GM12878 (cell line): ENCODE results near the gene BRINP2. TPM values are rescaled to one million over a fixed set of nuclear protein-coding genes. Genes with fewer than 3 reads are reported as not detected.

Source experiments
- ATAC-seq: fragments of 200-7000 bp; cut with Tn5 transposase; 3 replicates; pipeline ENCODE4 v1.9.1; 2020; ENCODE audit warnings: mild to moderate bottlenecking, moderate library complexity
- BruUV-seq: library from RNA; stranded (reverse); fragments of 400-500 nt; replicated peaks from 2 replicates; lab custom pipeline; 2021; lab: Mats Ljungman, UMichigan
- CTCF ChIA-PET: fragments of 300-600 bp; sonication (Branson Sonifier 250); formaldehyde crosslinking; extraction: SDS; loops from one replicate; lab custom pipeline; 2021; ENCODE audit warnings: inconsistent platforms; lab: Yijun Ruan, JAX
- POLR2A ChIA-PET: fragments of 350-600 bp; formaldehyde crosslinking; extraction: SDS; loops from one replicate; lab custom pipeline; 2021; ENCODE audit warnings: inconsistent platforms; lab: Charles Lee
- RAD21 ChIA-PET: fragments of 300-600 bp; sonication (Branson Sonifier 250); formaldehyde crosslinking; loops from one replicate; lab custom pipeline; 2023; ENCODE audit warnings: antibody characterized with exemption; ENCODE audit not compliant: unreplicated experiment; lab: Charles Lee
- SMC1A ChIA-PET: fragments of 300-600 bp; sonication (Branson Sonifier 250); formaldehyde crosslinking; loops from one replicate; lab custom pipeline; 2023; ENCODE audit not compliant: unreplicated experiment, uncharacterized antibody; lab: Charles Lee
- DNase-seq: peaks from one replicate; pipeline ENCODE4 v3.0.0-alpha.2; 2011; ENCODE audit warnings: low read depth, low spot score
- FAIRE-seq: peaks from 3 replicates; lab custom pipeline; 2011; peaks lifted over from hg19 to GRCh38; lab: Jason Lieb, UNC
- H2AFZ ChIP-seq: 2 replicates; pipeline ENCODE4 v1.6.0; 2011; ENCODE audit warnings: low read depth, low read length, control low read depth; ENCODE audit not compliant: control insufficient read depth
- H3K27ac ChIP-seq: 2 replicates; pipeline ENCODE4 v1.5.1; 2011; ENCODE audit warnings: control low read depth; ENCODE audit not compliant: control insufficient read depth, insufficient read depth
- H3K27me3 ChIP-seq, 2 experiments: replicated peaks in 1 of 2; 2 replicates each; pipeline versions ENCODE4 v1.6.0 to v1.6.1; 2011; ENCODE audit warnings: low read length in 1 of 2; ENCODE audit not compliant: control insufficient read depth in 2 of 2, insufficient read depth in 2 of 2
- H3K36me3 ChIP-seq, 2 experiments: 2 replicates each; pipeline ENCODE4 v1.5.1; 2011; ENCODE audit warnings: low read length in 1 of 2; ENCODE audit not compliant: control insufficient read depth in 2 of 2, insufficient read depth in 2 of 2
- H3K4me1 ChIP-seq: 2 replicates; pipeline ENCODE4 v1.6.1; 2011; ENCODE audit warnings: mild to moderate bottlenecking, low read length, moderate library complexity, mixed read lengths; ENCODE audit not compliant: control insufficient read depth, insufficient read depth
- H3K4me2 ChIP-seq: 2 replicates; pipeline ENCODE4 v1.6.0; 2011; ENCODE audit warnings: control low read depth; ENCODE audit not compliant: control insufficient read depth, insufficient read depth
- H3K4me3 ChIP-seq: fragments of 200-600 bp; sonication (generic); 2 replicates; pipeline ENCODE4 v1.5.1; 2016
- H3K79me2 ChIP-seq: 2 replicates; pipeline ENCODE4 v1.6.0; 2011; ENCODE audit warnings: low read length; ENCODE audit not compliant: control insufficient read depth, insufficient read depth
- H3K9ac ChIP-seq: 2 replicates; pipeline ENCODE4 v1.8.0; 2011; ENCODE audit warnings: low read length, control low read depth, mixed read lengths; ENCODE audit not compliant: control insufficient read depth, insufficient read depth
- H3K9me3 ChIP-seq: replicated peaks from 3 replicates; pipeline ENCODE4 v1.5.1; 2011; ENCODE audit warnings: mild to moderate bottlenecking, low read length; ENCODE audit not compliant: control insufficient read depth, insufficient read depth
- H4K20me1 ChIP-seq: 2 replicates; pipeline ENCODE4 v1.6.0; 2011; ENCODE audit not compliant: control insufficient read depth, insufficient read depth
- ATF7 ChIP-seq: fragments of 450-650 bp; IDR thresholded peaks from 2 replicates; pipeline ENCODE4 v1.6.1; 2016; ENCODE audit warnings: low read depth, mild to moderate bottlenecking
- BHLHE40 ChIP-seq, 2 experiments: fragments of 450-650 bp in 1 of 2; IDR thresholded peaks; 2 replicates each; pipeline ENCODE4 v1.6.1; 2011 to 2017; ENCODE audit warnings: low read depth in 2 of 2, borderline replicate concordance in 1 of 2, improper control_type of control experiment in 1 of 2, low read length in 1 of 2, mild to moderate bottlenecking in 1 of 2
- CREB1 ChIP-seq: IDR thresholded peaks from 2 replicates; pipeline ENCODE4 v1.6.1; 2012; ENCODE audit warnings: low read depth, mild to moderate bottlenecking, inconsistent platforms
- FOS ChIP-seq: IDR thresholded peaks from 3 replicates; pipeline ENCODE4 v1.6.1; 2011; ENCODE audit warnings: borderline replicate concordance; ENCODE audit not compliant: insufficient read length; ENCODE audit errors: extremely low read depth
- NRF1 ChIP-seq: conservative IDR thresholded peaks from 2 replicates; pipeline ENCODE4 v1.6.1; 2011; ENCODE audit warnings: mild to moderate bottlenecking, low read depth, low read length, improper control_type of control experiment
- TCF3 ChIP-seq: IDR thresholded peaks from 2 replicates; pipeline ENCODE4 v1.6.1; 2012; ENCODE audit warnings: low read depth, mild to moderate bottlenecking, low read length, borderline replicate concordance; ENCODE audit not compliant: insufficient read depth
- ZBTB4 ChIP-seq: fragments of 450-650 bp; formaldehyde crosslinking; IDR thresholded peaks from 2 replicates; pipeline ENCODE4 v1.4.0; 2022; ENCODE audit warnings: mild to moderate bottlenecking, moderate library complexity
- ZNF592 ChIP-seq: fragments of 450-650 bp; IDR thresholded peaks from 2 replicates; pipeline ENCODE4 v1.6.1; 2017; ENCODE audit warnings: mild to moderate bottlenecking, moderate library complexity
- WGBS: methylation state at CpG from one replicate; pipeline ENCODE4 v1.1.6; 2016; ENCODE audit warnings: low lambda C conversion rate; ENCODE audit not compliant: insufficient replicate concordance, insufficient coverage; ENCODE audit errors: missing lambda C conversion rate; 5-methylcytosine and 5-hydroxymethylcytosine counted together
- in situ Hi-C: fragments of 300-500 bp; cut with MboI; formaldehyde crosslinking; loops from 9 replicates; pipeline ENCODE4 v1.14.3; 2018; ENCODE audit warnings: mixed read lengths
- intact Hi-C: fragments of 100-400 bp; cut with micrococcal nuclease; formaldehyde crosslinking; loops from one replicate; pipeline ENCODE4 v1.14.2; 2022; ENCODE audit not compliant: unreplicated experiment
- polyA plus RNA-seq, 11 experiments: library from polyadenylated mRNA; depleted of rRNA in 4 of 11; unstranded in 6 of 11; stranded (reverse) in 5 of 11; fragments of >200 nt; fragmentation: Nextera tagmentation in 4 of 11; fragmentation: Illumina TruSeq in 1 of 11; extraction: Ambion mirVana in 4 of 11; extraction: Trizol in 1 of 11; gene quantifications; 1 replicate in 1 of 11; 2 replicates in 10 of 11; pipeline versions ENCODE4 v1.2.1 to v1.2.3, GENCODE V29; 2011 to 2016; ENCODE audit warnings: inconsistent platforms in 2 of 11, missing spikeins in 2 of 11, low read depth in 1 of 11
- total RNA-seq, 4 experiments: library from RNA; depleted of rRNA in 3 of 4; stranded (reverse); fragments of >200 nt in 3 of 4; fragmentation: Illumina TruSeq in 1 of 4; extraction: Trizol in 1 of 4; gene quantifications; 2 replicates each; pipeline versions ENCODE4 v1.2.1 to v1.2.3, GENCODE V29; 2013 to 2021

The BRINP2 gene
- total and polyA plus RNA-seq, 10 of the 15 experiments (the other 5 are each of a cell fraction or from before 2014, with no cell fraction given): 0.03 TPM; not detected in 9

- intact Hi-C loops: no loop called here
These were observed 64.6 kb downstream of the BRINP2 start for GRCh38 chr1:177235350-177235749.

More at GRCh38 chr1:177235350-177235749, 64.6 kb downstream of the BRINP2 start:
- H3K36me3 ChIP-seq: no peaks in the 10 kb centered on the region
- H3K27ac ChIP-seq: no peak overlapping the region
- FAIRE-seq (no peak), ATAC-seq (no peak), DNase-seq (no peak)
- BruUV-seq: no TSS peak
- H3K4me3 ChIP-seq: no peak overlapping the region
- no peaks in the 10 kb centered on the region for H3K9me3 ChIP-seq
- ChIA-PET SMC1A (no interaction called here), CTCF (no interaction called here), POLR2A (no interaction called here), RAD21 (no interaction called here)
- no peak overlapping the region for H3K9ac ChIP-seq
- H3K4me2 ChIP-seq: no peak overlapping the region
- H3K4me1 ChIP-seq: no peaks in the 10 kb centered on the region
- H3K27me3 ChIP-seq: no peaks in the 10 kb centered on the region; a peak in 1 of 4 replicates
- no peaks in the 10 kb centered on the region for H3K79me2 ChIP-seq
- in situ Hi-C loops: no loop called here
- 21% methylated on average over 7 of the region's 7 CpGs for WGBS
- no peak overlapping the region for H2AFZ ChIP-seq
- TF ChIP-seq ZNF592 (no peak), ZBTB4 (CRISPR knock-in tag) (no peak), ATF7 (no peak), FOS (no peak), CREB1 (no peak), NRF1 (no peak), BHLHE40 (IDR thresholded peaks at IDR 0.05; ENCODE audit: borderline replicate concordance in 1 of 2, low read depth in 2 of 2, low read length in 1 of 2) (no peak), TCF3 (no peak)
- no peaks in the 10 kb centered on the region for H4K20me1 ChIP-seq
